Measurements from ENCODE around the gene AVEN.

GRCh38 chr15:33864360-33865075 is 174.5 kb downstream of the AVEN start:
- TF ChIP-seq CTCF (conservative IDR thresholded peaks at IDR 0.05; ENCODE audit: low read depth, low read length) (no peak), EZH2 (IDR thresholded peaks at IDR 0.05; ENCODE audit: borderline replicate concordance, low read depth, low read length, poor library complexity, severe bottlenecking) (no peak)
